ENCODE measurements around the gene SSBP3.

SSBP3 gene

GRCh38 chr1:54221867-54222484 is 184.2 kb downstream of the SSBP3 start:
- Histone ChIP-seq H3K79me2 (no peaks in the 10 kb centered on the region), H3K36me3 (ENCODE audit: control insufficient read depth, insufficient read depth, low read length) (no peaks in the 10 kb centered on the region), H3K4me3 (ENCODE audit: low read depth, low read length) (no peak overlapping the region), H3K27ac (no peak overlapping the region), H3K4me2 (ENCODE audit: low read length) (no peak overlapping the region), H2AFZ (no peak overlapping the region), H3K27me3 (ENCODE audit: control insufficient read depth, insufficient read depth, low read length) (no peaks in the 10 kb centered on the region), H3K9me3 (ENCODE audit: control insufficient read depth, low read length) (no peaks in the 10 kb centered on the region), H3K4me1 (peaks cover 17% of the 10 kb centered on the region), H3K9ac (no peak overlapping the region)
- no peak for TF ChIP-seq CTCF (IDR thresholded peaks at IDR 0.05)

GRCh38 chr1:54221113-54221834 is 184.9 kb downstream of the SSBP3 start:
- H3K4me2 ChIP-seq (ENCODE audit: low read length): no peak overlapping the region
- H3K27me3 ChIP-seq (ENCODE audit: control insufficient read depth, insufficient read depth, low read length): no peaks in the 10 kb centered on the region
- H3K4me1 ChIP-seq: peaks cover 17% of the 10 kb centered on the region
- TF ChIP-seq CTCF (IDR thresholded peaks at IDR 0.05): no peak
- no peaks in the 10 kb centered on the region for H3K79me2 ChIP-seq
- H3K9me3 ChIP-seq (ENCODE audit: control insufficient read depth, low read length): no peaks in the 10 kb centered on the region
- no peak overlapping the region for H3K9ac ChIP-seq
- H2AFZ ChIP-seq: no peak overlapping the region
- no peaks in the 10 kb centered on the region for H3K36me3 ChIP-seq (ENCODE audit: control insufficient read depth, insufficient read depth, low read length)
- peak overlapping the region; percentile 76 for H3K27ac ChIP-seq
- no peak overlapping the region for H3K4me3 ChIP-seq (ENCODE audit: low read depth, low read length)

- peaks cover 17% of the 10 kb centered on the region for H3K4me1 ChIP-seq
- H3K4me2 ChIP-seq (ENCODE audit: low read length): peak overlapping the region; percentile 43
- no peak for TF ChIP-seq CTCF (IDR thresholded peaks at IDR 0.05)
- H3K79me2 ChIP-seq: no peaks in the 10 kb centered on the region
- no peak overlapping the region for H3K4me3 ChIP-seq (ENCODE audit: low read depth, low read length)
- no peaks in the 10 kb centered on the region for H3K27me3 ChIP-seq (ENCODE audit: control insufficient read depth, insufficient read depth, low read length)
- no peaks in the 10 kb centered on the region for H3K36me3 ChIP-seq (ENCODE audit: control insufficient read depth, insufficient read depth, low read length)
- H3K27ac ChIP-seq: peak overlapping the region; percentile 76
- no peaks in the 10 kb centered on the region for H3K9me3 ChIP-seq (ENCODE audit: control insufficient read depth, low read length)
- peak overlapping the region; percentile 25 for H2AFZ ChIP-seq
- H3K9ac ChIP-seq: no peak overlapping the region
These were observed 186.0 kb downstream of the SSBP3 start for GRCh38 chr1:54220004-54220811.

- Histone ChIP-seq H3K9me3 (ENCODE audit: control insufficient read depth, low read length) (no peaks in the 10 kb centered on the region), H3K9ac (no peak overlapping the region), H3K79me2 (no peaks in the 10 kb centered on the region), H3K27me3 (ENCODE audit: control insufficient read depth, insufficient read depth, low read length) (no peaks in the 10 kb centered on the region), H3K27ac (peak overlapping the region; percentile 76), H3K4me1 (peaks cover 17% of the 10 kb centered on the region), H3K4me2 (ENCODE audit: low read length) (peak overlapping the region; percentile 43), H3K4me3 (ENCODE audit: low read depth, low read length) (no peak overlapping the region), H2AFZ (peak overlapping the region; percentile 25), H3K36me3 (ENCODE audit: control insufficient read depth, insufficient read depth, low read length) (no peaks in the 10 kb centered on the region)
- no peak for TF ChIP-seq CTCF (IDR thresholded peaks at IDR 0.05)
These were observed 186.5 kb downstream of the SSBP3 start for GRCh38 chr1:54219688-54220003.

Measured in parathyroid adenoma (tissue), 2 donors.